HUES6 (cell line): ENCODE measurements around the gene PFKL.

ENCODE experiments used
- H3K27ac ChIP-seq: 2 replicates; pipeline ENCODE4 v1.7.0; 2013; ENCODE audit warnings: low read depth, mild to moderate bottlenecking, low read length, inconsistent platforms
- H3K27me3 ChIP-seq: 2 replicates; pipeline ENCODE4 v1.6.1; 2013; ENCODE audit warnings: low read length; ENCODE audit not compliant: control insufficient read depth, insufficient read depth
- H3K36me3 ChIP-seq: 2 replicates; pipeline ENCODE4 v1.6.1; 2013; ENCODE audit warnings: low read length; ENCODE audit not compliant: control insufficient read depth, insufficient read depth
- H3K4me1 ChIP-seq: 2 replicates; pipeline ENCODE4 v1.6.1; 2013; ENCODE audit warnings: low read length; ENCODE audit not compliant: control insufficient read depth, insufficient read depth
- H3K4me3 ChIP-seq: 2 replicates; pipeline ENCODE4 v1.5.1; 2013; ENCODE audit warnings: low read depth, low read length
- H3K9ac ChIP-seq: one replicate; pipeline ENCODE4 v1.6.1; 2013; ENCODE audit warnings: mild to moderate bottlenecking, low read length
- H3K9me3 ChIP-seq: 2 replicates; pipeline ENCODE4 v1.6.1; 2013; ENCODE audit warnings: low read depth, low read length; ENCODE audit not compliant: control insufficient read depth, insufficient read depth

Gene PFKL

DNA sequence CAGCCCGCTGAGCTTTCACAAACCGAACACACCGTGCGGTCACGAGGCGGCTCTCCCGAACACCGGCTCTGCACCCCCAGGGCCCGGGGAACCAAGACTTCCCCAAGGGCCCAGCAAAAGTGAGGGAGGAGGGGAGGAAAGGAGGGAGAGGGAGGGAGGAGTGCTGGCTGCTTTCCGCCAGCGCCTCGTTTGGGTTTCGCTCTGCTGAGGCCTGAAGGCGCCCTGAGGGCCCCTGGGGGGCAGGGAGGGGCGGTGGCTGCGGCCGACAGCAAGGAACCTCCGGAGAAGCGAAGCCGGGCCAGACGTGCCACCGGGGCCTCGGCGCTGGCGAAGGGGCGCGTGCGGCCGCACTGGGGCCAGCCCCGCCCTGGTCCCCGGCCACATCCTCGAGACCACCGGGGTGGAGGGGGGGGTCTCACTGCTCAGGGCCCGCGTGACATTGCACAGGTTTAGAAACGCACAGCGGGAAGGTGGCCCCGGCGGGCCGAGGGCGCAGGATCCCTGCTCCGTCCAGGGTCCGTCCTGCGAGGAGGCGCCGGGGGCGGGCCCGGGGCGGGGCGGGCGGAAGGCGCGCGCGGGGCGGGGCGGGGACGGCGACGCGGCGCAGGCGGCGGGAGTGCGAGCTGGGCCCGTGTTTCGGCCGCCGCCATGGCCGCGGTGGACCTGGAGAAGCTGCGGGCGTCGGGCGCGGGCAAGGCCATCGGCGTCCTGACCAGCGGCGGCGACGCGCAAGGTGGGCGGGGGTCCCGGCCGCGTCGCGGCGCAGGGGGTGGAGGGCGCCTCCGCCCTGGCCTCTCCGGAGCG is at the start of gene PFKL:
TSS of gene PFKL (plus strand) at position 596 of the 804 bp plus-strand sequence. CDS start at position 649, 53 bp downstream.
- peak within 1 kb of the TSS; percentile 83 for H3K4me3 ChIP-seq
- H3K27me3 ChIP-seq, result no peaks in the 10 kb centered on the region; the same call in 1 of the 2 replicates
- H3K9ac ChIP-seq, result peak within 1 kb of the TSS; percentile 69
- H3K4me1 ChIP-seq, result peaks cover 30% of the 10 kb centered on the region
- H3K36me3 ChIP-seq, result no peaks in the 10 kb centered on the region
- H3K9me3 ChIP-seq, result no peaks in the 10 kb centered on the region
- H3K27ac ChIP-seq, result peak within 1 kb of the TSS; percentile 75; the same call in 1 of the 2 replicates

- no peaks in the 10 kb centered on the region for H3K27me3 ChIP-seq
- no peak overlapping the region for H3K4me3 ChIP-seq
- no peaks in the 10 kb centered on the region for H3K9me3 ChIP-seq
- no peaks in the 10 kb centered on the region for H3K4me1 ChIP-seq
- H3K36me3 ChIP-seq, result no peaks in the 10 kb centered on the region; the same call in 1 of the 2 replicates
- H3K27ac ChIP-seq, result no peak overlapping the region
- no peak overlapping the region for H3K9ac ChIP-seq
Observed at GRCh38 chr21:44253832-44254710, 45.8 kb upstream of the PFKL start.

- Histone ChIP-seq H3K9me3 (no peaks in the 10 kb centered on the region), H3K4me1 (no peaks in the 10 kb centered on the region), H3K4me3 (no peak overlapping the region), H3K27me3 (no peaks in the 10 kb centered on the region), H3K27ac (no peak overlapping the region), H3K36me3 (no peaks in the 10 kb centered on the region; the same call in 1 of the 2 replicates), H3K9ac (no peak overlapping the region)
Observed at GRCh38 chr21:44255511-44255981, 44.3 kb upstream of the PFKL start.

DNA sequence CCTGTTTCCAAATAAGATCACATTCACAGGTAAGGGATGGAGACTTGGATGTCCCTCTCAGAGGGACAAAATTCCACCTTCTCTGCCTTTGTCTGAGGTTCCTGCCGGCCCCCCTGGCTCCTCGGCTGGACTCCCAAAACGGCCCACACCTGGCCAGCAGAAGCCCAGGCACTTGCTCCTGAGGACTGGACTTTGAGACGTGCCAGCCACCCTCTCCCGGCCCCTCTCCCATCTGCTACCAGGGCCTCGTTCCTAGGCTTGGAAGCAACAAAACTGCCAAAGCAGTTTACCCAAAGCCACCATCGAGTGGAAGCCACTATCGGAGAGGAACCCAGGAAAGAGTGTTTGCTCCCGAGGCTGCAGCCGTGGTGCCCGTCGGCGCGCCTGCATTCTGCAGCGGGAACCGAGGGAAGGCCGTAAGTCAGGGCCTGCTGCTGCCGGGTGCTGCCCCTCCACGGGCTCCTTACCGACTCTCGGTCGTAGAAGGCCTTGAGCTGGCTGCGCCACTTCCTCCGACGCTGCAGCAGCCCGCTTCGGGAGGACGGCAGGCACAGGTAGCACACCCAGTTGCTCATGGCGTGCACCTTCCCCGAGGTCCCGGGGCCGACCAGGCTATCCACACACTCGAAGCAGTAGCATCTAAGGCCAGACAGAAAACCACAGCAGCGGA is 41.7 kb upstream of the PFKL start:
- peaks cover 13% of the 10 kb centered on the region for H3K4me1 ChIP-seq

GRCh38 chr21:44259082-44259705 is 40.7 kb upstream of the PFKL start:
- H3K27me3 ChIP-seq, result no peaks in the 10 kb centered on the region
- no peak overlapping the region for H3K27ac ChIP-seq
- no peaks in the 10 kb centered on the region for H3K9me3 ChIP-seq
- no peak overlapping the region for H3K9ac ChIP-seq
- peaks cover 20% of the 10 kb centered on the region for H3K4me1 ChIP-seq
- H3K4me3 ChIP-seq, result no peak overlapping the region
- H3K36me3 ChIP-seq, result no peaks in the 10 kb centered on the region; the same call in 1 of the 2 replicates

More for the DNA sequence above, 41.7 kb upstream of the PFKL start:
- H3K9ac ChIP-seq, result no peak overlapping the region
- H3K4me3 ChIP-seq, result no peak overlapping the region
- no peak overlapping the region for H3K27ac ChIP-seq
- no peaks in the 10 kb centered on the region; the same call in 1 of the 2 replicates for H3K36me3 ChIP-seq
- no peaks in the 10 kb centered on the region for H3K9me3 ChIP-seq
- H3K27me3 ChIP-seq, result no peaks in the 10 kb centered on the region

- Histone ChIP-seq H3K9me3 (no peaks in the 10 kb centered on the region), H3K27me3 (no peaks in the 10 kb centered on the region), H3K4me1 (peaks cover 20% of the 10 kb centered on the region), H3K9ac (no peak overlapping the region), H3K4me3 (no peak overlapping the region), H3K36me3 (no peaks in the 10 kb centered on the region; the same call in 1 of the 2 replicates), H3K27ac (no peak overlapping the region)
Observed at GRCh38 chr21:44260066-44260465, 39.8 kb upstream of the PFKL start.

DNA sequence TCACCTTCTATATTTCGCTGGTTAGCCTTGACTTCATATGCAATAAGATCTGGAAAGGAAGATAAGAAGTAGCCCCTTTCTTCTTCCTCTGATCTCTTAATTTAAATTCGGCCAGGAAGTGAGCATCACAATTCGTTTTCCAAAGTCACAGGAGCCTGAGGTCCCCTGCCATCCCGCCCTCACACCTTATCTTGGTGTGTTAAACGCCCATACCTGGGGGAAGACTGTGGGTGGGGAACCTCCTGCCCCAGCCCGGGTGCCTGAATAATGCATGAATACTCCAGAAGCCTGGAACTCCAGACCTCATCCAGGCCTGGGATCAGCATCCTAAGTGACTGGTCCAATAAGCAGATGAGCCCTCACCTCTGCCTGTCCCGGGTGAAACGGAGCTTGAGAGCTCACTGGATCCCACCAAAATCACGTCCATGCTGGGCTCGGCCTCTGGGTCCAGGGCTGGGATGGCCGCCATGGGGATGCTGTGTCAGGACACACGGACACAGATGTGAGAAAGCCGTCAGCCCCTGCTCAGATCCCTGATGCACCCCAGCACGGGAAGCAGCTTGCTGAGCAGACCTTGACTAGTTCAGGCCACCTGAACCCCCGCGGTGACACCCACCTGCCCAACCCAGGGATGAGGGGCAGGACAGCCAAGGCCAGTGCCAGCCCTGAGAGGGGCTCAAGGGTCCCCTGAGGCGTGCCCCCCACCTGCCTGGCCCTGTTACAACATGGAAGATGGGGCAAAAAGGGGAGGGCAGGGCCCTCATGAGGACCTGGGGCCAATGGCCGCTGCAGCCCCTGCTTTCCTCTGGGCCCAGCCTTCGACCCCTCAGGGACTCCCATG is 38.8 kb upstream of the PFKL start:
- Histone ChIP-seq H3K27ac (no peak overlapping the region; the same call in 1 of the 2 replicates), H3K36me3 (no peaks in the 10 kb centered on the region; the same call in 1 of the 2 replicates), H3K9ac (peak overlapping the region; percentile 13), H3K4me1 (peaks cover 20% of the 10 kb centered on the region), H3K4me3 (peak overlapping the region; percentile 38; the same call in 1 of the 2 replicates), H3K9me3 (no peaks in the 10 kb centered on the region), H3K27me3 (no peaks in the 10 kb centered on the region)

- Histone ChIP-seq H3K4me3 (peak within 1 kb of the TSS; percentile 38; the same call in 1 of the 2 replicates), H3K36me3 (no peaks in the 10 kb centered on the region; the same call in 1 of the 2 replicates), H3K4me1 (peaks cover 20% of the 10 kb centered on the region), H3K9me3 (no peaks in the 10 kb centered on the region), H3K27me3 (no peaks in the 10 kb centered on the region), H3K27ac (no peak within 1 kb of the TSS; the same call in 1 of the 2 replicates), H3K9ac (peak within 1 kb of the TSS; percentile 13)
Observed at GRCh38 chr21:44261675-44262295, 38.1 kb upstream of the PFKL start, which contains the start of gene DNMT3L. Gene DNMT3L, minus strand, starts transcription at chr21:44261897. Its CDS starts 638 bp downstream, at chr21:44261259.

GRCh38 chr21:44262338-44263056 is 37.4 kb upstream of the PFKL start:
- Histone ChIP-seq H3K27me3 (no peaks in the 10 kb centered on the region), H3K9me3 (no peaks in the 10 kb centered on the region), H3K27ac (no peak overlapping the region), H3K9ac (no peak overlapping the region), H3K36me3 (no peaks in the 10 kb centered on the region; the same call in 1 of the 2 replicates), H3K4me1 (peaks cover 20% of the 10 kb centered on the region), H3K4me3 (no peak overlapping the region)
